Muscle of leg (tissue), 11 donors: ENCODE results near the gene ATP10A. TPM values are rescaled to one million over a fixed set of nuclear protein-coding genes. Genes with fewer than 3 reads are reported as not detected.
"Not testable (repeated sequence)": the region's sequence is repeated elsewhere in the genome, so short reads cannot be mapped to it uniquely, and the experiment has no call there.

Experiments
- DNase-seq: peaks from one replicate; pipeline ENCODE4 v3.0.0; 2013
- H3K27ac ChIP-seq: one replicate; pipeline ENCODE4 v1.5.1; 2013; ENCODE audit warnings: mild to moderate bottlenecking, low read length, control low read depth
- H3K27me3 ChIP-seq: one replicate; pipeline ENCODE4 v1.6.1; 2013; ENCODE audit warnings: low read length; ENCODE audit not compliant: control insufficient read depth, insufficient read depth
- H3K36me3 ChIP-seq: one replicate; pipeline ENCODE4 v1.6.1; 2013; ENCODE audit warnings: low read length; ENCODE audit not compliant: control insufficient read depth, insufficient read depth
- H3K4me1 ChIP-seq: one replicate; pipeline ENCODE4 v1.6.1; 2013; ENCODE audit warnings: low read length; ENCODE audit not compliant: control insufficient read depth, insufficient read depth
- H3K4me3 ChIP-seq: one replicate; pipeline ENCODE4 v1.5.1; 2013; ENCODE audit warnings: low read length, control low read depth
- H3K9me3 ChIP-seq: replicated peaks from 2 replicates; pipeline ENCODE4 v1.6.1; 2013; ENCODE audit warnings: low read depth, low read length; ENCODE audit not compliant: control insufficient read depth
- WGBS: methylation state at CpG from one replicate; pipeline ENCODE4 v1.1.5; 2013; ENCODE audit warnings: missing lambda C conversion rate; ENCODE audit not compliant: insufficient coverage; 5-methylcytosine and 5-hydroxymethylcytosine counted together
- polyA plus RNA-seq, 8 donors: library from polyadenylated mRNA; unstranded; fragments of 120-200 nt; gene quantifications; one replicate each; pipeline versions ENCODE4 v1.2.1 to v1.2.3, GENCODE V29; 2013; ENCODE audit warnings: inconsistent platforms in 1 of 8, low replicate concordance in 1 of 8; ENCODE audit not compliant: insufficient read length in 8 of 8, insufficient read depth in 1 of 8
- total RNA-seq: library from RNA; stranded (reverse); fragments of 120-200 nt; gene quantifications from one replicate; pipeline ENCODE4 v1.2.4, GENCODE V29; 2013

The ATP10A gene
- total and polyA plus RNA-seq, 9 donors = 1.9 to 4.9 (median 2.7) TPM

- not testable (repeated sequence) for DNase-seq, H3K36me3 ChIP-seq, H3K27ac ChIP-seq, H3K4me3 ChIP-seq, H3K27me3 ChIP-seq, H3K9me3 ChIP-seq
- no CpG with 5 or more reads among the region's 4 CpGs for WGBS
- H3K4me1 ChIP-seq = peaks cover 12% of the 10 kb centered on the region
Measured at GRCh38 chr15:25640959-25641358, 222.2 kb downstream of the ATP10A start.

GRCh38 chr15:25640381-25640780 is 222.7 kb downstream of the ATP10A start:
- Histone ChIP-seq H3K36me3 (no peaks in the 10 kb centered on the region), H3K9me3 (no peaks in the 10 kb centered on the region), H3K4me3 (no peak overlapping the region), H3K27me3 (no peaks in the 10 kb centered on the region), H3K27ac (no peak overlapping the region), H3K4me1 (peaks cover 12% of the 10 kb centered on the region)
- DNase-seq = no peak
- 65% methylated on average over 4 of the region's 5 CpGs for WGBS

- DNase-seq = not testable (repeated sequence)
Measured at GRCh38 chr15:25636486-25636885, 226.6 kb downstream of the ATP10A start.

GRCh38 chr15:25635191-25635590 is 227.9 kb downstream of the ATP10A start:
- no peak overlapping the region for H3K4me3 ChIP-seq
- H3K27me3 ChIP-seq = no peaks in the 10 kb centered on the region
- H3K4me1 ChIP-seq = no peaks in the 10 kb centered on the region
- H3K9me3 ChIP-seq = no peaks in the 10 kb centered on the region
- no peaks in the 10 kb centered on the region for H3K36me3 ChIP-seq
- no peak overlapping the region for H3K27ac ChIP-seq
- no peak for DNase-seq

More at GRCh38 chr15:25636486-25636885, 226.6 kb downstream of the ATP10A start:
- H3K27me3 ChIP-seq, H3K36me3 ChIP-seq, H3K27ac ChIP-seq, H3K4me1 ChIP-seq, H3K4me3 ChIP-seq, H3K9me3 ChIP-seq: not testable (repeated sequence)
- 87% methylated on average over 8 of the region's 9 CpGs for WGBS

- DNase-seq = no peak
- Histone ChIP-seq H3K4me1 (no peaks in the 10 kb centered on the region), H3K27ac (no peak overlapping the region), H3K4me3 (no peak overlapping the region), H3K27me3 (no peaks in the 10 kb centered on the region), H3K36me3 (no peaks in the 10 kb centered on the region), H3K9me3 (no peaks in the 10 kb centered on the region)
- 63% methylated on average over 2 of the region's 3 CpGs for WGBS
Measured at GRCh38 chr15:25633862-25634261, 229.3 kb downstream of the ATP10A start.

GRCh38 chr15:25631971-25632370 is 231.2 kb downstream of the ATP10A start:
- Histone ChIP-seq H3K4me1 (no peaks in the 10 kb centered on the region), H3K4me3 (no peak overlapping the region), H3K27ac (no peak overlapping the region), H3K36me3 (no peaks in the 10 kb centered on the region), H3K27me3 (no peaks in the 10 kb centered on the region), H3K9me3 (no peaks in the 10 kb centered on the region)
- WGBS = 85% methylated on average over 7 of the region's 8 CpGs
- no peak for DNase-seq
